Measurements from ENCODE around the gene PKHD1. TPM values are rescaled to one million over a fixed set of nuclear protein-coding genes. Genes with fewer than 3 reads are reported as not detected.

The PKHD1 gene
- total RNA-seq, 1 donor from 2014 or later = 0.49 TPM

DNA sequence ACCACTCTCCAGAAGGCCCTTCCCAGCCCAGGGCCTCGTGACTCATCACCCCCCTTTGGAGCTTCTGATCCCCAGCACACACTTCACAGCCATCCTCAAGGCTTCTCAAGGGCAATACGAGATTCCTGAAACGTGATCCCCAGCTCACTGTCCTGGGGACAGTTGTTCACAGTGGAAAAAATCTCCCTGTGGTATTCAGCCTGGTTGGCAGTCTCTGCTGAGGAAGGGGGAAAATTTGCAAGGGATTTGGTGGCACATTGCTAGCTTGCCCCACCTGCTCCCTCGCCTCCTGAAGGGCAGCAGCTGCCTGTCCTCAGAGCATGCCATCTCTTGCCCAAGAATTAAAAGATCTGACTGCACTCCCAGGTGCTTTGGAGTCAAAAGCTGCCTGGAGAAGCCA is 20.7 kb upstream of the PKHD1 start:
- DNase-seq (ENCODE audit: extremely low spot score in 2 of 2) = no peak
- TF ChIP-seq POLR2A (IDR thresholded peaks at IDR 0.05) = no peak
- no peak for TF ChIP-seq CTCF (IDR thresholded peaks at IDR 0.05)
- no peak for TF ChIP-seq POLR2AphosphoS5 (IDR thresholded peaks at IDR 0.05; ENCODE audit: insufficient read depth in 1 of 2, low read depth in 1 of 2)
- Histone ChIP-seq H3K36me3 (no peaks in the 10 kb centered on the region), H3K27me3 (no peaks in the 10 kb centered on the region), H3K4me1 (no peaks in the 10 kb centered on the region), H3K27ac (no peak overlapping the region), H3K4me3 (no peak overlapping the region), H3K9me3 (no peaks in the 10 kb centered on the region)
- intact Hi-C loops (cut with DNase I) = no loop called here

- Histone ChIP-seq H3K4me1 (no peaks in the 10 kb centered on the region), H3K4me3 (no peak overlapping the region), H3K27me3 (no peaks in the 10 kb centered on the region), H3K9me3 (no peaks in the 10 kb centered on the region), H3K36me3 (no peaks in the 10 kb centered on the region), H3K27ac (no peak overlapping the region)
- intact Hi-C loops (cut with DNase I) = no loop called here
- TF ChIP-seq POLR2AphosphoS5 (IDR thresholded peaks at IDR 0.05; ENCODE audit: insufficient read depth in 1 of 2, low read depth in 1 of 2) = no peak
- no peak for DNase-seq (ENCODE audit: extremely low spot score in 2 of 2)
These were observed 19.6 kb upstream of the PKHD1 start for GRCh38 chr6:52106994-52107393.

DNA sequence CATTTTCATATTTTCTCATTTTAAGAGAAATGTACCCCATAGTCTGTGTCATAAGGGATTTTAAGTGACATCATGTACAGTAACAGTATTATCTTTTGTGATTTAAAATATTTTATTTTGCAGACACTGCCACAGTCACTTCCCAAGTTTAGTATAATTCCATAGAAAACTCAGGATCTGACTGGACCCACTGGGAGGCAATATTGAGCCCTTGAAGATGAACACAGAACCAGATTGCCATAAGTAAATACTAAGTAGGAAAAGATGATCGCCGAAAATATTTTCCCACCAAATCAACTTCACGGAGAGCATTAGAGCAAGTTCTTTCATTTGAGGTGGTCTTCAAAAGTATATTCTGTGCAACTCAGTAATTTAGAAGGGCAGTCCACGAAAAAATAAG is 17.6 kb upstream of the PKHD1 start:
- Histone ChIP-seq H3K27ac (no peak overlapping the region), H3K4me3 (no peak overlapping the region), H3K4me1 (no peaks in the 10 kb centered on the region), H3K27me3 (no peaks in the 10 kb centered on the region), H3K9me3 (no peaks in the 10 kb centered on the region), H3K36me3 (no peaks in the 10 kb centered on the region)
- intact Hi-C loops (cut with DNase I) = no loop called here
- no peak for DNase-seq (ENCODE audit: extremely low spot score in 2 of 2)
- TF ChIP-seq CTCF (IDR thresholded peaks at IDR 0.05) (no peak), POLR2A (IDR thresholded peaks at IDR 0.05) (no peak), POLR2AphosphoS5 (IDR thresholded peaks at IDR 0.05; ENCODE audit: insufficient read depth in 1 of 2, low read depth in 1 of 2) (no peak)

- no peaks in the 10 kb centered on the region for H3K9me3 ChIP-seq
- no peaks in the 10 kb centered on the region for H3K36me3 ChIP-seq
- TF ChIP-seq POLR2AphosphoS5 (IDR thresholded peaks at IDR 0.05; ENCODE audit: insufficient read depth in 1 of 2, low read depth in 1 of 2) (no peak), POLR2A (IDR thresholded peaks at IDR 0.05) (no peak), CTCF (IDR thresholded peaks at IDR 0.05) (no peak)
- intact Hi-C loops (cut with DNase I) = no loop called here
- no peak for DNase-seq (ENCODE audit: extremely low spot score in 2 of 2)
- H3K4me1 ChIP-seq = no peaks in the 10 kb centered on the region
- no peak overlapping the region for H3K27ac ChIP-seq
- no peak overlapping the region for H3K4me3 ChIP-seq
- H3K27me3 ChIP-seq = no peaks in the 10 kb centered on the region
These were observed 16.2 kb upstream of the PKHD1 start for GRCh38 chr6:52103623-52104022.

GRCh38 chr6:52102405-52102804 is 15.0 kb upstream of the PKHD1 start:
- no peak overlapping the region for H3K27ac ChIP-seq
- DNase-seq (ENCODE audit: extremely low spot score in 2 of 2) = no peak
- H3K27me3 ChIP-seq = no peaks in the 10 kb centered on the region
- TF ChIP-seq POLR2AphosphoS5 (IDR thresholded peaks at IDR 0.05; ENCODE audit: insufficient read depth in 1 of 2, low read depth in 1 of 2) = no peak
- TF ChIP-seq CTCF (IDR thresholded peaks at IDR 0.05) = no peak
- no peaks in the 10 kb centered on the region for H3K36me3 ChIP-seq
- H3K9me3 ChIP-seq = no peaks in the 10 kb centered on the region
- intact Hi-C loops (cut with DNase I) = no loop called here
- no peak overlapping the region for H3K4me3 ChIP-seq
- H3K4me1 ChIP-seq = no peaks in the 10 kb centered on the region

DNA sequence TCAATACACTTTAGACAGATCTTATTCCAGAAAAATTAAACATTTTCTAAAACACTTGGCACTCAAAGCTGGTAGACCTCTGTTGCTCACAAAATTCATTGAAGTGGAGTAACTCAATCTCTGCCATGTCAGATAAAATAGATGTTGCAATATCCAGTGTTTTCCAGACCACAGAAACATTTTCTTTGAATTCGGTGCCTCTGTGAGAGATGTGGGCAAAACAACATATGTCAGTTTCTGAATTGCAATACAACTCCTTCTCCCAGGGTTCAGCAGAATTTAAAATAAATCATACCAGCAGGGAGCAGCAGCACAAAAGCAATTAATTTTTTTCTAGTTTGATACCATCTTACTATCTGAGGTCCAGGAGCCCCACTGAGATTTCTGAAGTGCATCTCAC is 11.3 kb upstream of the PKHD1 start:
- H3K27me3 ChIP-seq = no peaks in the 10 kb centered on the region
- H3K27ac ChIP-seq = no peak overlapping the region
- TF ChIP-seq POLR2AphosphoS5 (IDR thresholded peaks at IDR 0.05; ENCODE audit: insufficient read depth in 1 of 2, low read depth in 1 of 2) = no peak
- TF ChIP-seq POLR2A (IDR thresholded peaks at IDR 0.05) = no peak
- no peak for TF ChIP-seq CTCF (IDR thresholded peaks at IDR 0.05)
- H3K9me3 ChIP-seq = no peaks in the 10 kb centered on the region
- no peak for DNase-seq (ENCODE audit: extremely low spot score in 2 of 2)
- H3K4me1 ChIP-seq = no peaks in the 10 kb centered on the region
- no peak overlapping the region for H3K4me3 ChIP-seq
- no peaks in the 10 kb centered on the region for H3K36me3 ChIP-seq
- intact Hi-C loops (cut with DNase I) = no loop called here
